GM12878 (cell line): ENCODE measurements around the gene CNTNAP5. TPM values are rescaled to one million over a fixed set of nuclear protein-coding genes. Genes with fewer than 3 reads are reported as not detected.

ENCODE experiments used
- ATAC-seq: fragments of 200-7000 bp; cut with Tn5 transposase; 3 replicates; pipeline ENCODE4 v1.9.1; 2020; ENCODE audit warnings: mild to moderate bottlenecking, moderate library complexity
- BruUV-seq: library from RNA; stranded (reverse); fragments of 400-500 nt; replicated peaks from 2 replicates; lab custom pipeline; 2021; lab: Mats Ljungman, UMichigan
- CTCF ChIA-PET: fragments of 300-600 bp; sonication (Branson Sonifier 250); formaldehyde crosslinking; extraction: SDS; loops from one replicate; lab custom pipeline; 2021; ENCODE audit warnings: inconsistent platforms; lab: Yijun Ruan, JAX
- POLR2A ChIA-PET: fragments of 350-600 bp; formaldehyde crosslinking; extraction: SDS; loops from one replicate; lab custom pipeline; 2021; ENCODE audit warnings: inconsistent platforms; lab: Charles Lee
- RAD21 ChIA-PET: fragments of 300-600 bp; sonication (Branson Sonifier 250); formaldehyde crosslinking; loops from one replicate; lab custom pipeline; 2023; ENCODE audit warnings: antibody characterized with exemption; ENCODE audit not compliant: unreplicated experiment; lab: Charles Lee
- SMC1A ChIA-PET: fragments of 300-600 bp; sonication (Branson Sonifier 250); formaldehyde crosslinking; loops from one replicate; lab custom pipeline; 2023; ENCODE audit not compliant: unreplicated experiment, uncharacterized antibody; lab: Charles Lee
- DNase-seq: peaks from one replicate; pipeline ENCODE4 v3.0.0-alpha.2; 2011; ENCODE audit warnings: low read depth, low spot score
- FAIRE-seq: peaks from 3 replicates; lab custom pipeline; 2011; peaks lifted over from hg19 to GRCh38; lab: Jason Lieb, UNC
- H2AFZ ChIP-seq: 2 replicates; pipeline ENCODE4 v1.6.0; 2011; ENCODE audit warnings: low read depth, low read length, control low read depth; ENCODE audit not compliant: control insufficient read depth
- H3K27ac ChIP-seq: 2 replicates; pipeline ENCODE4 v1.5.1; 2011; ENCODE audit warnings: control low read depth; ENCODE audit not compliant: control insufficient read depth, insufficient read depth
- H3K27me3 ChIP-seq, 2 experiments: replicated peaks in 1 of 2; 2 replicates each; pipeline versions ENCODE4 v1.6.0 to v1.6.1; 2011; ENCODE audit warnings: low read length in 1 of 2; ENCODE audit not compliant: control insufficient read depth in 2 of 2, insufficient read depth in 2 of 2
- H3K36me3 ChIP-seq, 2 experiments: 2 replicates each; pipeline ENCODE4 v1.5.1; 2011; ENCODE audit warnings: low read length in 1 of 2; ENCODE audit not compliant: control insufficient read depth in 2 of 2, insufficient read depth in 2 of 2
- H3K4me1 ChIP-seq: 2 replicates; pipeline ENCODE4 v1.6.1; 2011; ENCODE audit warnings: mild to moderate bottlenecking, low read length, moderate library complexity, mixed read lengths; ENCODE audit not compliant: control insufficient read depth, insufficient read depth
- H3K4me2 ChIP-seq: 2 replicates; pipeline ENCODE4 v1.6.0; 2011; ENCODE audit warnings: control low read depth; ENCODE audit not compliant: control insufficient read depth, insufficient read depth
- H3K4me3 ChIP-seq: fragments of 200-600 bp; sonication (generic); 2 replicates; pipeline ENCODE4 v1.5.1; 2016
- H3K79me2 ChIP-seq: 2 replicates; pipeline ENCODE4 v1.6.0; 2011; ENCODE audit warnings: low read length; ENCODE audit not compliant: control insufficient read depth, insufficient read depth
- H3K9ac ChIP-seq: 2 replicates; pipeline ENCODE4 v1.8.0; 2011; ENCODE audit warnings: low read length, control low read depth, mixed read lengths; ENCODE audit not compliant: control insufficient read depth, insufficient read depth
- H3K9me3 ChIP-seq: replicated peaks from 3 replicates; pipeline ENCODE4 v1.5.1; 2011; ENCODE audit warnings: mild to moderate bottlenecking, low read length; ENCODE audit not compliant: control insufficient read depth, insufficient read depth
- H4K20me1 ChIP-seq: 2 replicates; pipeline ENCODE4 v1.6.0; 2011; ENCODE audit not compliant: control insufficient read depth, insufficient read depth
- ASH2L ChIP-seq: fragments of 300-600, 200-600 bp; sonication (generic); IDR thresholded peaks from 2 replicates; pipeline ENCODE4 v1.6.1; 2017; ENCODE audit warnings: low read depth, mild to moderate bottlenecking, borderline replicate concordance
- BHLHE40 ChIP-seq, 2 experiments: fragments of 450-650 bp in 1 of 2; IDR thresholded peaks; 2 replicates each; pipeline ENCODE4 v1.6.1; 2011 to 2017; ENCODE audit warnings: low read depth in 2 of 2, borderline replicate concordance in 1 of 2, improper control_type of control experiment in 1 of 2, low read length in 1 of 2, mild to moderate bottlenecking in 1 of 2
- BRCA1 ChIP-seq: IDR thresholded peaks from 2 replicates; pipeline ENCODE4 v1.6.1; 2011; ENCODE audit warnings: low read depth, low read length, improper control_type of control experiment
- ELK1 ChIP-seq: IDR thresholded peaks from 2 replicates; pipeline ENCODE4 v1.6.1; 2012; ENCODE audit warnings: low read depth, low read length, improper control_type of control experiment
- FOXM1 ChIP-seq: IDR thresholded peaks from 2 replicates; pipeline ENCODE4 v1.6.1; 2012; ENCODE audit warnings: low read depth, mild to moderate bottlenecking, inconsistent platforms, low read length, moderate library complexity
- HDAC2 ChIP-seq: fragments of 200-600 bp; sonication (generic); IDR thresholded peaks from 2 replicates; pipeline ENCODE4 v1.6.1; 2017
- MLLT1 ChIP-seq: fragments of 450-650 bp; IDR thresholded peaks from 2 replicates; pipeline ENCODE4 v1.6.1; 2016; ENCODE audit warnings: mild to moderate bottlenecking
- MXI1 ChIP-seq: fragments of 150-350 bp; IDR thresholded peaks from 2 replicates; pipeline ENCODE4 v1.6.1; 2011; ENCODE audit warnings: low read depth, mild to moderate bottlenecking, inconsistent platforms, low read length, improper control_type of control experiment
- NFXL1 ChIP-seq: fragments of 450-650 bp; IDR thresholded peaks from 2 replicates; pipeline ENCODE4 v1.6.1; 2017; ENCODE audit warnings: antibody characterized with exemption, mild to moderate bottlenecking, borderline replicate concordance
- NKRF ChIP-seq: fragments of 450-650 bp; conservative IDR thresholded peaks from 2 replicates; pipeline ENCODE4 v1.6.1; 2017; ENCODE audit warnings: mild to moderate bottlenecking, moderate library complexity
- NRF1 ChIP-seq: conservative IDR thresholded peaks from 2 replicates; pipeline ENCODE4 v1.6.1; 2011; ENCODE audit warnings: mild to moderate bottlenecking, low read depth, low read length, improper control_type of control experiment
- SIX5 ChIP-seq: IDR thresholded peaks from 2 replicates; pipeline ENCODE4 v1.6.1; 2011; ENCODE audit warnings: mild to moderate bottlenecking, low read depth, low read length, moderate library complexity; ENCODE audit not compliant: severe bottlenecking
- SMAD5 ChIP-seq: IDR thresholded peaks from 2 replicates; pipeline ENCODE4 v1.6.1; 2016; ENCODE audit warnings: antibody characterized with exemption, low read depth
- SREBF1 ChIP-seq: IDR thresholded peaks from 2 replicates; pipeline ENCODE4 v1.6.1; 2012; ENCODE audit warnings: mild to moderate bottlenecking, low read length
- SUZ12 ChIP-seq: fragments of 200-600 bp; sonication (generic); IDR thresholded peaks from one replicate; pipeline ENCODE4 v1.6.1; 2018; ENCODE audit warnings: antibody characterized with exemption, mild to moderate bottlenecking; ENCODE audit not compliant: unreplicated experiment
- ZBTB11 ChIP-seq: fragments of 450-650 bp; formaldehyde crosslinking; IDR thresholded peaks from 2 replicates; pipeline ENCODE4 v1.5.0; 2022; ENCODE audit warnings: mild to moderate bottlenecking, missing genetic modification characterization
- ZNF274 ChIP-seq: IDR thresholded peaks from one replicate; pipeline ENCODE4 v1.8.0; 2011; ENCODE audit not compliant: insufficient read length, insufficient read depth
- in situ Hi-C: fragments of 300-500 bp; cut with MboI; formaldehyde crosslinking; loops from 9 replicates; pipeline ENCODE4 v1.14.3; 2018; ENCODE audit warnings: mixed read lengths
- intact Hi-C: fragments of 100-400 bp; cut with micrococcal nuclease; formaldehyde crosslinking; loops from one replicate; pipeline ENCODE4 v1.14.2; 2022; ENCODE audit not compliant: unreplicated experiment
- polyA plus RNA-seq, 11 experiments: library from polyadenylated mRNA; depleted of rRNA in 4 of 11; unstranded in 6 of 11; stranded (reverse) in 5 of 11; fragments of >200 nt; fragmentation: Nextera tagmentation in 4 of 11; fragmentation: Illumina TruSeq in 1 of 11; extraction: Ambion mirVana in 4 of 11; extraction: Trizol in 1 of 11; gene quantifications; 1 replicate in 1 of 11; 2 replicates in 10 of 11; pipeline versions ENCODE4 v1.2.1 to v1.2.3, GENCODE V29; 2011 to 2016; ENCODE audit warnings: inconsistent platforms in 2 of 11, missing spikeins in 2 of 11, low read depth in 1 of 11
- total RNA-seq, 4 experiments: library from RNA; depleted of rRNA in 3 of 4; stranded (reverse); fragments of >200 nt in 3 of 4; fragmentation: Illumina TruSeq in 1 of 4; extraction: Trizol in 1 of 4; gene quantifications; 2 replicates each; pipeline versions ENCODE4 v1.2.1 to v1.2.3, GENCODE V29; 2013 to 2021

The CNTNAP5 gene
- total and polyA plus RNA-seq, 10 of the 15 experiments (the other 5 are each of a cell fraction or from before 2014, with no cell fraction given): not detected

- ChIA-PET CTCF (no interaction called here), RAD21 (interaction anchor here (0.7 kb wide), 1 partner anchor 1023 kb away, joined by 3 read pairs; no protein-coding TSS in a partner anchor), POLR2A (no interaction called here), SMC1A (no interaction called here)
- Histone ChIP-seq H3K4me1 (no peaks in the 10 kb centered on the region), H3K27me3 (no peaks in the 10 kb centered on the region), H3K79me2 (no peaks in the 10 kb centered on the region), H3K9ac (no peak overlapping the region), H3K36me3 (no peaks in the 10 kb centered on the region), H3K9me3 (no peaks in the 10 kb centered on the region), H3K4me2 (no peak overlapping the region), H4K20me1 (no peaks in the 10 kb centered on the region), H2AFZ (no peak overlapping the region), H3K27ac (no peak overlapping the region), H3K4me3 (no peak overlapping the region)
- no peak for FAIRE-seq
- no peak for TF ChIP-seq ELK1
- TF ChIP-seq MXI1: no peak
- TF ChIP-seq BHLHE40 (IDR thresholded peaks at IDR 0.05; ENCODE audit: borderline replicate concordance in 1 of 2, low read depth in 2 of 2, low read length in 1 of 2): no peak
- no peak for TF ChIP-seq BRCA1
- no peak for TF ChIP-seq FOXM1
- TF ChIP-seq SUZ12: no peak
- no peak for TF ChIP-seq MLLT1
- TF ChIP-seq SREBF1: no peak
- no peak for TF ChIP-seq NFXL1
- no peak for TF ChIP-seq SIX5
- no peak for TF ChIP-seq HDAC2
- no peak for TF ChIP-seq SMAD5
- no peak for TF ChIP-seq NKRF
- no peak for TF ChIP-seq NRF1
- no peak for TF ChIP-seq ZBTB11
- no peak for TF ChIP-seq ASH2L
- no peak for TF ChIP-seq ZNF274
- no TSS peak for BruUV-seq
- no peak for ATAC-seq
- DNase-seq: no peak
- intact Hi-C loops: no loop called here
- in situ Hi-C loops: no loop called here
Observed at GRCh38 chr2:124566518-124566970, 541.5 kb downstream of the CNTNAP5 start.
